Measurements from ENCODE around the gene GNB5.
A peak's percentile ranks its signal among the peaks of the same experiment; 100 is the strongest.

The GNB5 gene

GRCh38 chr15:52164631-52165265, 26.4 kb downstream of the GNB5 start:
- peak; percentile 39 for DNase-seq

GRCh38 chr15:52163321-52164190, 27.6 kb downstream of the GNB5 start:
- DNase-seq, result peak; percentile 39

- no peak for DNase-seq
These were observed 28.3 kb downstream of the GNB5 start for GRCh38 chr15:52162876-52163275.

GRCh38 chr15:52162260-52162659, 28.9 kb downstream of the GNB5 start:
- no peak for DNase-seq

- DNase-seq, result no peak
These were observed 29.7 kb downstream of the GNB5 start for GRCh38 chr15:52161406-52161966.

GRCh38 chr15:52159645-52160044, 31.5 kb downstream of the GNB5 start:
- no peak for DNase-seq

- DNase-seq, result no peak
These were observed 33.0 kb downstream of the GNB5 start for GRCh38 chr15:52158084-52158765.

- DNase-seq, result no peak
These were observed 35.3 kb downstream of the GNB5 start for GRCh38 chr15:52155878-52156277.

- DNase-seq, result no peak
These were observed 36.0 kb downstream of the GNB5 start for GRCh38 chr15:52154896-52155865.

GRCh38 chr15:52153900-52154895, 37.0 kb downstream of the GNB5 start:
- DNase-seq, result no peak

- DNase-seq, result no peak
These were observed 39.8 kb downstream of the GNB5 start for GRCh38 chr15:52151353-52151752.

GRCh38 chr15:52150871-52151270, 40.3 kb downstream of the GNB5 start:
- DNase-seq, result no peak

- no peak for DNase-seq
These were observed 41.0 kb downstream of the GNB5 start for GRCh38 chr15:52150043-52150825.

- DNase-seq, result no peak
These were observed 42.8 kb downstream of the GNB5 start for GRCh38 chr15:52148403-52148802.

GRCh38 chr15:52146776-52147175, 44.4 kb downstream of the GNB5 start:
- DNase-seq, result no peak

- DNase-seq, result no peak
These were observed 44.9 kb downstream of the GNB5 start for GRCh38 chr15:52146261-52146660.

GRCh38 chr15:52144656-52145178, 46.5 kb downstream of the GNB5 start:
- no peak for DNase-seq

- no peak for DNase-seq
These were observed 47.3 kb downstream of the GNB5 start for GRCh38 chr15:52143873-52144272.

GRCh38 chr15:52140646-52141045, 50.5 kb downstream of the GNB5 start:
- no peak for DNase-seq
